Measurements from ENCODE around the gene GLUD1. TPM values are rescaled to one million over a fixed set of nuclear protein-coding genes. Genes with fewer than 3 reads are reported as not detected.
"Not testable (repeated sequence)": the region's sequence is repeated elsewhere in the genome, so short reads cannot be mapped to it uniquely, and the experiment has no call there.

GLUD1 gene
- total RNA-seq, 2 donors from 2014 or later, result 154 to 437 TPM

- H3K36me3 ChIP-seq, result no peaks in the 10 kb centered on the region
- DNase-seq (ENCODE audit: low spot score), result no peak
- TF ChIP-seq POLR2A (IDR thresholded peaks at IDR 0.05), result no peak
- TF ChIP-seq CTCF (IDR thresholded peaks at IDR 0.05), result no peak
- TF ChIP-seq POLR2AphosphoS5 (IDR thresholded peaks at IDR 0.05), result no peak
- no peaks in the 10 kb centered on the region for H3K27me3 ChIP-seq (replicated peaks; ENCODE audit: insufficient read depth)
- no peak overlapping the region for H3K27ac ChIP-seq
- intact Hi-C loops (cut with DNase I), result no loop called here
- WGBS, result 70% methylated on average over 11 of the region's 11 CpGs
- H3K4me1 ChIP-seq (replicated peaks), result no peaks in the 10 kb centered on the region
- H3K4me3 ChIP-seq, result no peak overlapping the region
- H3K9me3 ChIP-seq, result no peaks in the 10 kb centered on the region
Observed at GRCh38 chr10:87079106-87079836, 15.4 kb downstream of the GLUD1 start.

GRCh38 chr10:87076421-87076820 lies 18.2 kb downstream of the GLUD1 start:
- H3K27ac ChIP-seq; DNase-seq (ENCODE audit: low spot score); H3K9me3 ChIP-seq; H3K4me1 ChIP-seq (replicated peaks); H3K4me3 ChIP-seq; intact Hi-C loops (cut with DNase I); H3K27me3 ChIP-seq (replicated peaks; ENCODE audit: insufficient read depth); H3K36me3 ChIP-seq: not testable (repeated sequence)
- 89% methylated on average over 2 of the region's 2 CpGs for WGBS

- intact Hi-C loops (cut with DNase I), result no loop called here
- no peak for TF ChIP-seq CTCF (IDR thresholded peaks at IDR 0.05)
- no peak for TF ChIP-seq POLR2A (IDR thresholded peaks at IDR 0.05)
- no peak for TF ChIP-seq POLR2AphosphoS5 (IDR thresholded peaks at IDR 0.05)
- H3K27ac ChIP-seq, result no peak overlapping the region
- no peaks in the 10 kb centered on the region for H3K9me3 ChIP-seq
- H3K27me3 ChIP-seq (replicated peaks; ENCODE audit: insufficient read depth), result no peaks in the 10 kb centered on the region
- 44% methylated on average over 2 of the region's 2 CpGs for WGBS
- no peaks in the 10 kb centered on the region for H3K36me3 ChIP-seq
- no peaks in the 10 kb centered on the region for H3K4me1 ChIP-seq (replicated peaks)
- no peak overlapping the region for H3K4me3 ChIP-seq
- DNase-seq (ENCODE audit: low spot score), result no peak
Observed at GRCh38 chr10:87072449-87072848, 22.2 kb downstream of the GLUD1 start.

- H3K4me3 ChIP-seq, result no peak overlapping the region
- no peak overlapping the region for H3K27ac ChIP-seq
- no peaks in the 10 kb centered on the region for H3K9me3 ChIP-seq
- peaks cover 10 to 11% of the 10 kb centered on the region in 2 donors for H3K36me3 ChIP-seq
- no peaks in the 10 kb centered on the region for H3K27me3 ChIP-seq (replicated peaks; ENCODE audit: insufficient read depth)
- no peak for DNase-seq (ENCODE audit: low spot score)
- intact Hi-C loops (cut with DNase I), result no loop called here
- 92% methylated on average over 1 of the region's 1 CpG for WGBS
- no peaks in the 10 kb centered on the region for H3K4me1 ChIP-seq (replicated peaks)
- TF ChIP-seq POLR2AphosphoS5 (IDR thresholded peaks at IDR 0.05) (no peak), CTCF (IDR thresholded peaks at IDR 0.05) (no peak), POLR2A (IDR thresholded peaks at IDR 0.05) (no peak)
Observed at GRCh38 chr10:87068281-87068680, 26.4 kb downstream of the GLUD1 start.

GRCh38 chr10:87066865-87067264 lies 27.8 kb downstream of the GLUD1 start:
- TF ChIP-seq POLR2A (IDR thresholded peaks at IDR 0.05), result no peak
- TF ChIP-seq POLR2AphosphoS5 (IDR thresholded peaks at IDR 0.05), result no peak
- Histone ChIP-seq H3K9me3 (no peaks in the 10 kb centered on the region), H3K36me3 (peaks cover 10 to 11% of the 10 kb centered on the region in 2 donors), H3K27me3 (replicated peaks; ENCODE audit: insufficient read depth) (no peaks in the 10 kb centered on the region), H3K27ac (no peak overlapping the region), H3K4me3 (no peak overlapping the region), H3K4me1 (replicated peaks) (no peaks in the 10 kb centered on the region)
- intact Hi-C loops (cut with DNase I), result no loop called here
- DNase-seq (ENCODE audit: low spot score), result no peak
- WGBS, result 100% methylated on average over 1 of the region's 1 CpG

- TF ChIP-seq POLR2AphosphoS5 (IDR thresholded peaks at IDR 0.05) (no peak), POLR2A (IDR thresholded peaks at IDR 0.05) (no peak), CTCF (IDR thresholded peaks at IDR 0.05) (no peak)
- 94% methylated on average over 2 of the region's 2 CpGs for WGBS
- no peaks in the 10 kb centered on the region for H3K27me3 ChIP-seq (replicated peaks; ENCODE audit: insufficient read depth)
- no peak overlapping the region for H3K27ac ChIP-seq
- H3K9me3 ChIP-seq, result no peaks in the 10 kb centered on the region
- H3K4me3 ChIP-seq, result no peak overlapping the region
- intact Hi-C loops (cut with DNase I), result no loop called here
- DNase-seq (ENCODE audit: low spot score), result no peak
- no peaks in the 10 kb centered on the region for H3K4me1 ChIP-seq (replicated peaks)
- H3K36me3 ChIP-seq, result peaks cover 10 to 11% of the 10 kb centered on the region in 2 donors
Observed at GRCh38 chr10:87066178-87066577, 28.5 kb downstream of the GLUD1 start.
